Ovary (tissue), 3 donors: ENCODE measurements around the gene CELF2.
"Not testable (repeated sequence)": the region's sequence is repeated elsewhere in the genome, so short reads cannot be mapped to it uniquely, and the experiment has no call there.

Experiments
- CTCF ChIP-seq, 3 donors: fragments of 450-650 bp in 2 of 3; fragments of 200-600 bp in 1 of 3; IDR thresholded peaks; one replicate each; pipeline versions ENCODE4 v1.5.1 to v1.8.0; 2016 to 2022; ENCODE audit warnings: antibody characterized with exemption in 3 of 3, mild to moderate bottlenecking in 1 of 3
- EP300 ChIP-seq: sonication (generic); formaldehyde crosslinking; IDR thresholded peaks from one replicate; pipeline ENCODE4 v1.6.1; 2017; ENCODE audit warnings: antibody characterized with exemption
- POLR2A ChIP-seq: fragments of 450-650 bp; IDR thresholded peaks from one replicate; pipeline ENCODE4 v1.6.1; 2017; ENCODE audit warnings: antibody characterized with exemption, mild to moderate bottlenecking, moderate library complexity
- donor health status: DM: no; HTN: no; CAD: no.

GRCh38 chr10:11366889-11367288 lies 349.2 kb downstream of the CELF2 start:
- TF ChIP-seq POLR2A; CTCF (IDR thresholded peaks at IDR 0.05); EP300: not testable (repeated sequence)
